HG03439 (cell line): Measurements from ENCODE around the gene C8G.

ENCODE experiments used
- ATAC-seq: cut with Tn5 transposase; IDR thresholded peaks from one replicate; pipeline ENCODE4 v1.9.1; 2021; ENCODE audit warnings: mild to moderate bottlenecking, moderate library complexity; ENCODE audit not compliant: unreplicated experiment

C8G gene

DNA sequence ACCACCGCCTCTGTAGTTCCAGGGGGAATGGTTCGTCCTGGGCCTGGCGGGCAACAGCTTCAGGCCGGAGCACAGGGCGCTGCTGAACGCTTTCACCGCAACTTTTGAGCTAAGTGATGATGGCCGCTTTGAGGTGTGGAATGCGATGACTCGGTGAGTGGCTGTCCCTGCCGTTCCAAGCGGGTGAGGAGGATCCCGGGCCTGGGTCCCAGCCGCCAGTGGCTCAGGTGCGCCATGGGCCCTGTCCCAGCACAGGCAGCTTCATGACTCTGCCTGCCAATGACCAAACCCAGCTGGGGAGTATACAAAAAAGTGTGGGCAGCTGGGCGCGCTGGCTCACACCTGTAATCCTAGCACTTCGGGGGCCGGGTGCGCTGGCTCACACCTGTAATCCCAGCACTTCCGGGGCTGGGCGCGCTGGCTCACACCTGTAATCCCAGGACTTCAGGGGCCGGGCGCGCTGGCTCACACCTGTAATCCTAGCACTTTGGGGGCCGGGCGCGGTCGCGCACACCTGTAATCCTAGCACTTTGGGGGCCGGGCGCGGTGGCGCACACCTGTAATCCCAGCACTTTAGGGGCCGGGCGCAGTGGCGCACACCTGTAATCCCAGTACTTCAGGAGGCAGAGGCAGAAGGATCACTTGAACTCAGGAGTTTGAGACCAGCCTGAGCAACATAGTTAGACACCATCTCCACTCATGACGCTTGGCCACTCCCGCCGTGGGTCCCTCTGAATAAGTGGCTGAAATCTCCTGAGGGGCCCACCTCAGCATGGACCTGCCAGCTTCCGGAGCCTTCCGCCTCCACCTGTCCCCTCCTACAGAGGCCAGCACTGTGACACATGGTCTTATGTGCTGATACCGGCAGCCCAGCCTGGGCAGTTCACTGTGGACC lies 8.1 kb downstream of the C8G start:
- ATAC-seq: no peak

DNA sequence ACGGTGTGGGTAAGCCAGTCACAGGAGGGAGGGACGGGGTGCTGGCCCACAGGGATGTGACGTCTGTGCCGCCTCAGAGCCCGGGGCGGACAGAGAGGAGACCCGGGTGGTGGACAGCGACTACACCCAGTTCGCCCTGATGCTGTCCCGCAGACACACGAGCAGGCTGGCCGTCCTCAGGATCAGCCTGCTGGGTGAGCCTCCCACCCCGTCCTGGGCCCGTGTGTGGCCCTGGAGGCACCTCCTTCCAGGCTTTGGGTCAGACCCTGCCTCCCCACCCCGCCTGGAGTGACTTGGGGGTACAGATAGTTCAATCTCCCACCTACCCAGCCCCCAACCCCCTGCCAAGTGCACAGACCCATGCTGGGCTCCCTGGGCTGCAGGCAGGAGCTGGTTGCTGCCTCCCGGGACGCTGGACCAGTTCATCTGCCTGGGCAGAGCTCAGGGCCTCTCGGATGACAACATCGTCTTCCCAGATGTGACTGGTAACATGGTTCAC lies 8.8 kb downstream of the C8G start:
- no peak for ATAC-seq

DNA sequence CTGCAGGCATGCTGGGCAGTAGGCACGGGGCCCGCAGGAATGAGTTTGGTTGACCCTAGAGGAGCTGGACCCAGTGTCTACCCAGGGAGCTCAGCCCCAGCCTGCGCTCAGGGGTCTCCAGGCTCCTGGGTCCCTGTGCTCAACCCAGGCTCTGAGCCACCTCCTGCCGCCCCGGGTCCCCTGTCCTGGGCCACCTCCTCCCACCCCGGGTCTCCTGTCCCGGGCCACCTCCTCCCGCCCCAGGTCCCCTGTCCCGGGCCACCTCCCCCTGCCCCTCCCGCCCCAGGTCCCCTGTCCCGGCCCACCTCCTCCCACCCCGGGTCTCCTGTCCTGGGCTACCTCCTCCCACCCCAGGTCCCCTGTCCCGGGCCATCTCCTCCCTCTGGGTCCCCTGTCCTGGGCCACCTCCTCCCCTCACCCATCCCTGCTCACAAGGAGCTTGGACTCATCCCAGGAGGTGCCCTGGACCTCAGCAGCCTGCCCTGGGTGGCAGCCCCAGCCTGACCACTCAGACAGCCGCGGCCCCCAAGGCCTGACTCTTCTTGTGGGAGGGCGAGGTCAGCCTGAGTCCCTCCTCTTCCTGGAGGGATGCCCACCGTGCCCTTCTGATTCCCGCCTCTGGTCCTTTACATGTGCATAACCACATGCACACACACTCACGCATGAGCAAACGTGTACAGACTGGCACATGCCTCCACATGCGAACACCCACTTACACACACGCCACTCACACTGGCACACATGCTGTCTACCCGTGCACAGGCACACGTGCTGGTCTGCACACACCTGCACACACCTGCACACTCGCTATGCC lies 9.4 kb downstream of the C8G start:
- ATAC-seq: no peak

DNA sequence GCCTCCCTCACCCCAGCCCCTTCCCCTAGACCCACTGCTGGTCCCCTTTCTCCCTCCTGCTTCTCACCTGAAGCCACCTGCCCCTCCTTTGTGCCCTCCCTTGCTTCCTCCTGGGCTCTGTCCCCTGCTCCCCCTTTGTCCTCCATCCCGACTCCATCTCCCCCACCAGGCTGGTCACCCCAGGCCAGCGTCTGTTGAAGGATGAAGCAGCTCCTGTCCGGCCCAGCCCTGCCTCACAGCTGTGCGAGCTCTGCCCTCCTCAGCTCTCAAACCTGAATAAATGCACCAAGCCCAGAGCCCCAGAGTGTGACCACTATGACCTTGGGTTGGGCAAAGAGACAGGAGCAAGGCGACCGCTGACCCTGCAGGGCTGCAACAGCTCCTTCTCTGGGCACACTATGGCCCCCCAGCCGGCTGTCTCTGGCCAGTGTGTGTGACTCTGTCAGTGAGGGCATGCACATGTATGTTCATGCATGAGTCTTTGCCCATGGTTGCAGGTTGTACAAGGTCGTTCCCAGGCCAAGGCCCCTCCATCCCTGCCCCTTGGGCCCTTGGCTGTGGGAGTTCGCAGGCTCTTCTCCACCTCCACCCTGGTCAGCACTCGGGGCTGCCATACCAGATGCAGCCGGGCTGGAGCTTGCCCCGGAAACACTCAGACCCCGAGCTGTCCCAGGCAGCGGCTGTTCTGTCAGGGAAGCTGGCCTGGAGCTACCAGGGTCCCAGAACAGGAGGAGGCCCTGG lies 10.3 kb downstream of the C8G start:
- no peak for ATAC-seq

DNA sequence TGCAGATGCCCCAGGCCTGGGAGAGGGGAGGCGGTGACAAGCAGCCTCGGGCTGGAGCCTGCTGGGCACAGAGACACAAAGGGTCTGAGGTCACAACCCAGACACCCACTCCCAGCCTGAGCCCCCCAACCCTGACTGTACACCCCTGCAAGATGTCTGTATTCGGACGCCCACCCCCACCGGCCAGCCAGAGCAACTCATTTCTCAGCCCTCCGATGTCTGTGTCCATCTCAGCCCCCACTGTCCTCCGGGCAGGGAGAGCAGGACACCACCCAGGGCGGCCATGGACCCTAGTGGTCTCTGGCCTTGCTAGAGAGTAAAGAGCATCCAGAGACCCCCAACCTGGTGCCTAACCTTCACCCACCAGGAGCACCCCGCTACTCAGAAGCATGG lies 10.9 kb downstream of the C8G start:
- ATAC-seq: no peak

DNA sequence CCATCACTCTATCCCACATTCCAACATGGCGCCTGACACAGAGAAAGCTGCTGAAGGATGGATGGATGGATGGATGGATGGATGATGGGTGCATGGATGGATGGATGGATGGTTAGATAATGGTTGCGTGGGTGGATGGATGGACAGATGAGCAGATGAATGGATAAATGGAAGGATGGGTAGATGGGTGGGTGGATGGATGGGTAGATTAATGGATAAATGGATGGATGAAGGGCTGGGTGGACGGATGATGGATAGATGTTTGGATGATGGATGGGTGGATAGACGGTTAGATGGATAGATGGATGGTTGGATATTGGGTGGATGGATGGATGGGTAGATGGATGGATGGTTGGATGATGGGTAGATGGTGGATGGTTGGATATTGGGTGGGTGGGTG lies 11.6 kb downstream of the C8G start:
- ATAC-seq: no peak

DNA sequence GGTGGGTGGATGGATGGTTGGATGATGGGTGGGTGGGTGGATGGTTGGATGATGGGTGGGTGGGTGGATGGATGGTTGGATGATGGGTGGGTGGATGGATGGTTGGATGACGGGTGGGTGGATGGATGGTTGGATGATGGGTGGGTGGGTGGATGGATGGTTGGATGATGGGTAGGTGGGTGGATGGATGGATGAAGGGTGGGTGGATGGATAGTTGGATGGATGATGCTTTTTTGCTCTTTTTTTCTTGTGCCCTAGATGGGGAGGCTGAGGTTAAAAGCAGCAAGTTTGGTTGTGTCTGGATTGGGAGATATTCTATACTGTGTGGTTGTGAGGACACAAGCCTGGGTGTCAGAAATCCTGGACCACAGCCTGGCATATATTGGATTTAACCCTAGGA lies 12.4 kb downstream of the C8G start:
- ATAC-seq: no peak

DNA sequence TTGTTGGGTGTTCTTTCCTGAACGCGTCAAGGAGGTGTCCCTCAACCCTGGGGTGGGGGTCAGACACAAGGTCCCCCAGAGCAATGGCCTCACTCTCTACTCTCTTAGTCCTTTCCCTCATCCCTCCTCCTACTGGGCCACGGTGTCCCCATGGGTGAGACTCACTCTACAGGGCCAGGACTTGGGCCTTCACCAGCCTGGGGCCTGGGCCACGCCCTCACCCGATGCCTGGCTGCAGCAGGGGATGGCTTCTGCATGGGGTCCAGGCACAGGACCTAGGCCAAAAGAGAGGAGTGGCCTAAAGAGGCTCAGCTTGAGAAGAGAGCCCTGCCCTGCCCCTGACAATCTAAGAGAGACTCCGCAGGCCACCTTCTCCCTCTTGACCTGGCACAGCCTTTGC lies 12.9 kb downstream of the C8G start:
- no peak for ATAC-seq

DNA sequence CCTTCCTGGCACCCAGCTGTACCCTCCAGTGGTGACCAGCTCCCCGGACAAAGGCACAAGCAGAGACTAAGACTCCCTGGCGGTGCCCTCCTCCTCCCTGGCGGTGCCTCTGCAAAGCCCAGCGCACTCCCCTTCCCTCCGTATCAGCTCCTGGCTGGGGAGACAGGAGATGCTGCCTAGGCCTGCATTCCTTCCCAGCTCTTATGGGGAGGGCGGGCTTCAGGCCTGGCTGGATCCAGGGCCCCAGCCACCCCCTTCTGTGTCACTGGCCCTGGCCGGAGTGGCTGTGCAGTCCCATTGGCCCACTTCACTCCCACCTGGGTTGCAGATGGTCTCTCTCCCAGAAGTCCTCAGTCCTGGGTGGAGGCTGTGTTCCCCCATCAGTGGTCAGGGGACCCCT lies 13.4 kb downstream of the C8G start:
- no peak for ATAC-seq

DNA sequence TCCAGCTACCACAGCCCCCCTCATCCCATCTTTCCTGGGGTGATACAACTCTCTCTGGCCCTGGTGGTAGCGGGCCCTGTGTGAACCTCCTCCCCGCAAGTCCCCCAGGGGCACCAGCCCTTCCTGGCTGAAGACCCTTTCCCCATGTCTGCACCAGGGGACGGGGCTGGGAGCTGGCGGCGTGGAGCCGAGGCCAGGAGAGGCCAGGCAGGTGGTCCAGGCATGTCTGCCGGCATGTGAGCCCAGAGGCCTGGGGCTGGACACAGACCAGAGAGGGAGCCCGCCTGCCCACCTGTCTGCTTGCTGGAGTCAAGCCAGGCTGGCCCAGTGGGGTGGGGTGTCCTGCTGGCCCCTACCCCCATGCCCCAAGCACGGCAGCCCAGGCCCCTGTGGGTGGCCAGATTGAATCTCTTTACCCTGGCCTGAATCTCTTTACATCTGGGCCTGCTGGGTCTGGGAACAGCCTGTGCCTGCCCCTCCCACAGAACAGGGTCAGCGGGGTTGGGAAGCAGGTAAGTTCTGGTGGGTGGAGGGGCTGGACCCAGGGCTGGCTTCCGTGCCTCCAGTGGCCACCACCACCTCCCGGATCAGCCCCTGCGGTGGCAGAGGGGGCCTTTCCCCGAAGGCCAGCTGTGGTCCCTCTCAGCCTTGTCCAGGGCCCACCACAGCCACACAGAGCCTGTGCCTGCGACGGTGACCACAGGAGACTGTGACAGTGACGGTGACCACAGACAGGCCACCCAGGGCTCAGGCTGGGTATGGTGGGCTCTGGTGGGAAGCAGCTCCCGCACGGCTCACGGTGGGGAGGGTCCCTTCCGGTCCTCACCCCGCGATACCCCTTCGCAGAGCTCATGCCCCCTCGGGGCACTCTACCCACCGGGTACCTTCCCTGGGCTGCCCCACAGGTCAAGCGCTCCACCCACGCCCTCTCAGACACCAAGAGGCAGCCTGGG lies 14.1 kb downstream of the C8G start:
- ATAC-seq: no peak

DNA sequence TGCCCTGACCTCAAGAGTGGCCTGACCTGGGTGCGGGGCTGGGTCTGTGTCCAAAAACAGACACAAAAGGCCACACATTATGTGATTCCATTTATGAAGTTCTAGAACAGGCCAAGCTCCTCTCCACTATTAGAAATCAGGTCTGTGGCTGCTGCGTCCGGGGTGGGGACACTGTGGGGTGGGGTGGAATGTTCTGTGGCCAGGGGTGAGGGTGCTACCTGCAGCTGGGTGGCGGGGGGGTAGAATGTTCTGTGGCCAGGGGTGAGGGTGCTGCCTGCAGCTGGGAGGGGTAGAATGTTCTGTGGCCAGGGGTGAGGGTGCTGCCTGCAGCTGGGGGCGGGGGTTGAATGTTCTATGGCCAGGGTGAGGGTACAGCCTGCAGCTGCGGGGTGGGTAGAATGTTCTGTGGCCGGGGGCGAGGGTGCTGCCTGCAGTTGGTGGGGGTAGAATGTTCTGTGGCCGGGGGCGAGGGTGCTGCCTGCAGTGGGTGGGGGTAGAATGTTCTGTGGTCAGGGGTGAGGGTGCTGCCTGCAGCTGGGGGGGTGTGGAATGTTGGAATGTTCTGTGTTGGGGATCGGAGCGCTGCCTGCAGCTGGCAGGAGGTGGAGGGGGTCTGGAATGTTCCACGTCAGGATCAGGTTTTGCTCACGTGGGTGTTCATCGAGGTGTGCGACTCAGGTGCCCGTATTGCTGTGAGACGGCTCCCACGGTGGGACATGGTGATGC lies 15.3 kb downstream of the C8G start:
- no peak for ATAC-seq

DNA sequence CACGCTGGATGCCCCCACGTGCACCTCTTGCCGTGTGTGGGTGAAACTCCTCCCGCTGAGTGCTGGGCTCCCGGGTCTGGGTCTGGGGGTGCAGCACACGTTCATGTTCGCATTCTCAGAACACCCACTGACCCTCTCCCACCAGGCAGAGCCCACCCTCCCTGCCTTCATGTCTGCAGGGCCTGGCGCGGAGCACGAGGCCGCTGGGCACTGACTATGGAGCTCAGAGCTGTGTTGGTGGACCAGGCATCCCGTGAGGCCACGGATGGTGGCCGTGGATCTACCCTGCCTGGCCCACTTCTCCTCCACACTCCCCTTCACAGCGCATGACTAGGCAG lies 15.9 kb downstream of the C8G start:
- ATAC-seq: no peak

DNA sequence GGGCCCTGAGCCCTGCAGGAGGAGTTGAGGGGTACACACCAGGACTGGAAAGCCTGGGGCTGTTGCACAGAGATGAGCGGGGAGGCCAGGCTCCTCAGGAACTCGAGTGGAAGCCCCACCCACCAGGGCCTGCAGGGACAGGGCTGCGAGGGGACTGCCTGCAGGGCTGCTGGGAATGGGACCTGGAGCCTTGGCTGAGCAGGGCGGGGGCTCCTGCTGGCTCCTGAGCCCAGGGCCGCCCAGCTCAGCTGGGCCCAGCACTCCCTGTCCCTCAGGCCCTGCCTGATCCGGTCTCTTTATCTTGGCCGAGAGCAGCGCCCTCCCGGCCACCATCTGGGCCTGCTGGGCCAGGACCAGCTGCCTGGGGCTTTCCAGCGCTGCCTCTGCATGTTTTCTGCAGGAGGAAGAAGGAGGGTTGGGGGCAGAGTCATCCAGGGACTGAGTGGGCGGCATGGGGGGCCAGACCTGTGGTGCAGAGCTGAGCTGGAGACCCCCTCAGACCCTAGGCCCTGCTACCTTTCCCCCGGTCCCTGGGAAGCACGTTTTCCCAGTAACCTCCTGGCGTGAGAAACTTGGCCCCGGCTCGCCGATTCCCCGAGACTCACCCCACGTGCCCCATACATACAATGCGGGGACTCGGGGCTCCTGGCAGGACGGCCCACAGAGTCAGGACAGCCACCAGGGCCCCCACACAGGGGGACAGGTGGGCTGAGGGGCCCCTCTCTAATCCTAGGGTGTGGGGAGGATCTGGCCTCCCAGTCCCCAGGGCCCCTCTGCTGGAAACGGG lies 16.4 kb downstream of the C8G start:
- no peak for ATAC-seq

DNA sequence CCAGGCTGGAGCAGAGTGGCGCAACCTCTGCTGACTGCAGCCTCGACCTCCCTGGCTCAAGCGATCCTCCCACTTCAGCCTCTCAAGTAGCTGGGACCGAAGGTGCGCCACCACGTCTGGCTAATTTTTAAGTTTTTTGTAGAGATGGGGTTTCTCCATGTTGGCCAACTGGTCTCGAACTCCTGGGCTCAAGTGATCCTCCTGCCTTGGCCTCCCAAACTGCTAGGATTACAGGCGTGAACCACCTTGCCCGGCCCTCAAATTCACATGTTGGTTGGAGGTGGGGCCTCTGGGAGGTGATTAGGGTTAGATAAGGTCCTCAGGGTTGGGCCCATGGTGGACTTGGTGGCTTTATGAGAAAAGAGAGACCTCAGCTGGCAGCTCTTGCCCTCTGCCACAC lies 17.1 kb downstream of the C8G start:
- ATAC-seq: no peak

DNA sequence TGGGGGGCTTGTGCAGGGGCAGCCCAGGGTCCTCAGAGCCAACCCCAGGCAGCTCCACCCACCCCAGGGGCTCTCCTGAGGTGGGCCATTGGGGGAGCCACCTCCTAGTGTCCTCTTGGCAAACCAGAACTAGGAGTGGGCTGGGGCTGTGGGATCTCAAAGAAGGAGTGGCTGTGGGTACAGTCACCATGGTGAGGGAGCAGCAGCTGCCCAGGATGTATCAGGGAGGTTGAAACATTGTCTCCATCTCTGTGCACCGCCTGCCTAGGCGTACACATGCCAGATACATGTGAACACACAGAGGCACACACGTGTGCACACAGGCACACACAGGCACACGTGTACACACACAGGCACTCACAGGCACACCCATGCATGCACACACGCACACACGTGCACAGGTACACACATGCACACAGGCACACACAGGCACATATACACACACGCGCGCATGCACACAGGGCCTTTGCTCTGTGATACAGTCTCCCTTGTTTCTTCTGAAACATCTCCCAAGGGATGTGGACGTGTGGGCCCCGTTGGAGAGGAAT lies 17.7 kb downstream of the C8G start:
- no peak for ATAC-seq

DNA sequence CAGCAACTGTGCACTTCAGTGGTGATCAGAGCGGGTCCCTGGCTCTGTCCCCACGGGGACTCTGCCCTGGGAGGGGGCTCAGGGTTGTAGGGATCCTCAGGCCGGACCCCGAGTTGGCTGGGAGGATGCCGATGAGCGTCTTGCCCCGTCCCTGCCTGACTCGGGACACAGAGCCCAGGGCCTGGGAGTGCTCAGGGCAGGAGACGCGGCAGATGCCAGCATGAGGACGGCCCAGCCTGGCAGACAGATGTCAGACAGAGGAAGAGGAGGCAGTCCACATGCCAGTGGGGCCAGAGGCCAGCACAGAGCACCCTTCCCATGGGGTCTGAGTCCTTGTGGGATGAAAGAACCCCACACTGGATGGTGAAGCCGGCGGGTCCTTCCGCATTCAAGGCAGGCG lies 18.3 kb downstream of the C8G start:
- ATAC-seq: no peak

DNA sequence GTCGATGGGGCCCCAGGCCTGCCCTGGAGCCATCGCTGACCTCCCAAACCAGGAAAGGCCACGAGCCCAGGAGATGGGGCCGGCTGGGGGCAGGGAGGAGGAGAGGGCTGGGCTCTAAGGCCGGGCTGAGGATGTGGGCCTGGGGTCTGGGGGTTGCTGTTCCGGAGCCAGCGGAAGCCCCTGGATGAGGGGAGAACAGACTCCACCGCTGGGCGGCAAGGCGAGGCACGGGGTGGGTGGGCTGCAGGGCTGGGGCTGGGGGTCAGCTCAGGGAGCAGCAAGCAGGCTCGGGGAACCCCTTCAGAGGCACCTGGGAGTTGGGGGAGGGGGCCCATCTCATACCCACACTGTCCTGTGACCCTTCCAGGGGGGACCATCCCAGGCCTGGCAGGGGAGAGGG lies 18.7 kb downstream of the C8G start:
- no peak for ATAC-seq

DNA sequence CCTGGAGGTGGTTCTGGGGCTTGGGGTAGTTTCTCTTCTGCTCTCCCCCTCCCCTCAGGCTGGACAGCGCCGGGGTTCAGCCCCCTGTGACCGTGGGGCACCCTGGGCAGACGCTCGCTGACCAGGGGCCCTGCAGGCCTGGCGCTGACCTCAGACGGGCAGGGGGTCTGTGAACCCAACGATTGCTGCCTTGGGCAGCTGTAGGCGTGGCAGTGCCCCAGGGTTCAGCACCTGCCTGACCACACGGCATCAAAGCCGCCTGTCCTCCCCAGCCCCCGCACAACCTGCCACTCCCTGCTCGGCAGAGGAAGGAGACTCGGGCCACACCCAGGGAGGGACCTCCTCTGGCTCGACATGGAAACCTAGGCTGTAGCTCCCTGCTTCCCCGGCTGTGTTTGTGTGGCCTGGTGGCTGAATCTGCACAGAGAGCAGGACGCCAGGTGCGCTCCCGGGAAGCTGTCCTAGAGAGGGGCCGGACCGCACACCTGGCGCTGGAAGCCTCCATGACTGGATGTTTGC lies 19.2 kb downstream of the C8G start:
- ATAC-seq: no peak
